HTERT RPE-1 (cell line): ENCODE measurements around the gene HRAS.

Source experiments
- in situ Hi-C: fragments of 300-500 bp; cut with MboI; formaldehyde crosslinking; loops from 4 replicates; pipeline ENCODE4 v1.14.3; 2020; ENCODE audit warnings: low sequenced_read_pairs

The HRAS gene

GRCh38 chr11:497565-498296 is 37.6 kb downstream of the HRAS start:
- in situ Hi-C loops = no loop called here

DNA sequence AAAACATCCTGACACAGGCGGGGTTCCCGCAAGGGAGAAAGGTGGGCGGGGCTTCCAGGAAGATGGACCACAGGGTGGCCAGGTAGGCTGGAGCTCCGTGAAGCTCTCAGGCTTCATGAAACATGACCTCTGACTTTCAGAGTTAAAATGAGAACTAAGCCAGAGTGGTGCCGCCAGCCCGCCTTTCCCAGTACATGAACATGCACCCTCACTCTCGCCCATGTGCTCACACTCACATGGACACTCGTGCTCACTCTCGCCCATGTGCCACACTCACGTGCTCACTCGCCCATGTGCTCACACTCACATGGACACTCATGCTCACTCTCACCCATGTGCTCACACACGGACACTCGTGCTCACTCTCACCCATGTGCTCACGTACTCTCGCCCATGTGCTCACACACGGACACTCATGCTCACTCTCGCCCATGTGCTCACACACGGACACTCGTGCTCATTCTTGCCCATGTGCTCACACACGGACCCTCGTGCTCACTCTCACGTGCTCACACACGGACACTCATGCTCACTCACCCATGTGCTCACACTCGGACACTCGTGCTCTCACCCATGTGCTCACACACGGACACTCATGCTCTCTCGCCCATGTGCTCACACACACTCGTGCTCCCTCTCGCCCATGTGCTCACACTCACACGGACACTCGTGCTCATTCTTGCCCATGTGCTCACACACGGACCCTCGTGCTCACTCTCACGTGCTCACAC is 38.4 kb downstream of the HRAS start:
- in situ Hi-C loops = no loop called here

- in situ Hi-C loops = no loop called here
Observed at GRCh38 chr11:495537-495931, 39.8 kb downstream of the HRAS start.

DNA sequence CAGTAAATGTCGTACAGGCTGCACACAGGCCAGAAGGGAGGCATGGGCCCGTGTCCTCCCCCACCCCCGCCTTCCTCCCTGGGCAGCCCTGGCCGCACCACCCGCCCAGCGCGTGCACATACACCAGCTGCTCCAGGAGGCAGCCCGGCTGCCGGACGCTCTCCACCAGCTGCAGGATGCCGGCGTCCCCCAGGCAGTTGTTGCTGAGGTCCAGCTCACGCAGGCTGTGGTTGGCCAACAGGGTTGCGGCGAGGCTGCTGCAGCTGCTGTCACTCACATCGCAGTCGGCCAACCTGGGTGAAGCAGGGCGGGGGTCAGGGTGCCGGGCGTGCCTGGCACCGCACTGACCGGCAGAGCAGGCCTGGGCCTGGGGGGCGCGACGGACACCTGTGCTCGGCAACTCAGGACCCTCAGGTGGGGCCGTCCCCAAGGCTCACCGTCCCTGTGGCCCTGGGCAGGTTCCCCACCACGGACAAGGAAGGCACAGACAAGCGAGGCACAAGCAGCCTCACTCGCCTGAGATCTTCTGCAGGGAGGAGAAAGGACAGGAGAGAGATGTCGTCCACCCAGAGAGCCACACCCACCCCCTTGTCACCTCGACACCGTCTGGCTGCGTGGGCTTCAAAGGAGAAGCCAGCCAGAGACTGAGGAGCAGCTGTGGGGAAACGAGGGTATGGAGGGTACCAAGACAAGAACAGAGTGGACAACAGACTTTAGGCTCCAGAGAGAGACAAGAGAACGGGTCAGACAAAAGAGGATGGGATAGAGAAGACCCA is 40.4 kb downstream of the HRAS start:
- in situ Hi-C loops = no loop called here

DNA sequence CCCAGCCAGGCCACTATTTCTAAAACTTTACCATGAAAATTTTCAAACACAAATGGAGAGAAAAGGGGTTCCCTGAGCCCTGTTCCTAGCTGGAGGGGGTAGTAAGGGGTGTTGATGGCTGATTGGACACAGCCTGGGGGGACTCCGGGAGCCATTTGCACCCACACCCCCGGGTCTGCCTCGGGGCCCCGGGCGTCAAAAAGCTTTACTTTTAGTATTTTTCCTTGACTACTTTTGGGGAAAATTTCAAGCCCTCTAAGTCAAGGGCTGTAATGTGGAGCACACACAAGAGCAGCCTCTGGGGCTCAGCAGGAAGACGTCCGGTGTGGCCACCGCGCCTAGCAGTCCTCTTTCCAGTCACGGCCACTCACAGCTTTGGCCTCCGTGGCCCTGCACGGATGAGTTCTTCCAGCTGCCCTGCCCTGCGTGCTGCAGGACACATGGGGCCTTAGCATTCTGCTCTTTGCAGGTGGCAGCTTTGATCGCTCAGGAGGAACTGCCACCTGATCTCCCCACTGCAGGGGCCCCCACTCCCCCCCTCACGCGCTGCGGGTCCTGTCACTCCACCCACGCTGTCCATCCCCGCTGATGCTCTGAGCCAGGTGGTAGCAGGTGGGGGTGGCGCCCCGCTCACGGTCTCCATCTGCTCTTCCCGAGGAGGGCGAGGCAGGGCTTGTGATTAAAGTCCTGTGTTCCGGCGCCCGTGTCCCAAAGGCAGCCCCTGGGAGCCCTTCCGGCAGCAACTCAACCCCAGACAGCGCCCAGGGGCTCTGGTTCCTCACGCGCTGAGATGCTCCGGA is 42.7 kb downstream of the HRAS start:
- in situ Hi-C loops = no loop called here

DNA sequence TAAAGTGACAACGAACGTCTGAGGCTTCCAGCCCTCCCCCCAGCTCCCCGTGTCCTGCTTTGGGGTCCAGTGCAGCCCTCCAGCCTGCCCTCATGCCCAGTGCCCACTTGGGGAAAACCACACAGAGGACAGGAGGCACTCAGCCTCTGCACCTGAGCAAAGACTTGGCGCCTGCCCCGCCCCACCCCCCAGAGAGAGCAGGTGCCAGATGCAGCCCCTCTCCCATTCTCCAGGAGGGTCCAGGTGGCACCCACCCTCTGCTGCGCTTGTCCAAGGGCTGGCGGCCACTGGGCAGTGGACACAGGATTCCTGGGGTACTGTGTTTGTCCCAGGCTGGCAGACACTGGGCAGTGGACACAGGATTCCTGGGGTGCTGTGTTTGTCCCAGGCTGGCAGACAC is 44.0 kb downstream of the HRAS start:
- in situ Hi-C loops = no loop called here

DNA sequence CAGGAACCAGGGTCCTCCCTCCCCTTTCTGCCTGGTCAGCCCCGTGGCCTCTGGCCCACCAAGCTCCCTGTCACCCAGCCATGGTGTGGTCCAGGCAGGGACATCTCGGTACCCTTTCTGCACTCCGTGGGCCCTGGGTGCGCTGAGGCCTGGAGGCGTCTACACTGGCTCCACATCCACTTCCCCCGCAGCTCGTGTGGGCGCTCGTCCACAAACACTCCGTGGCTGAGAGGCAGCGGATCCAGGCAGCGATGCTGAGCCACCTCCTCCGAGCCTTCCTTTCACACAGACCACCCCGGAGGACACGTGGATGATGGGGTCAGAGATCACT is 44.5 kb downstream of the HRAS start:
- in situ Hi-C loops = no loop called here

GRCh38 chr11:490186-490929 is 45.0 kb downstream of the HRAS start:
- in situ Hi-C loops = no loop called here

DNA sequence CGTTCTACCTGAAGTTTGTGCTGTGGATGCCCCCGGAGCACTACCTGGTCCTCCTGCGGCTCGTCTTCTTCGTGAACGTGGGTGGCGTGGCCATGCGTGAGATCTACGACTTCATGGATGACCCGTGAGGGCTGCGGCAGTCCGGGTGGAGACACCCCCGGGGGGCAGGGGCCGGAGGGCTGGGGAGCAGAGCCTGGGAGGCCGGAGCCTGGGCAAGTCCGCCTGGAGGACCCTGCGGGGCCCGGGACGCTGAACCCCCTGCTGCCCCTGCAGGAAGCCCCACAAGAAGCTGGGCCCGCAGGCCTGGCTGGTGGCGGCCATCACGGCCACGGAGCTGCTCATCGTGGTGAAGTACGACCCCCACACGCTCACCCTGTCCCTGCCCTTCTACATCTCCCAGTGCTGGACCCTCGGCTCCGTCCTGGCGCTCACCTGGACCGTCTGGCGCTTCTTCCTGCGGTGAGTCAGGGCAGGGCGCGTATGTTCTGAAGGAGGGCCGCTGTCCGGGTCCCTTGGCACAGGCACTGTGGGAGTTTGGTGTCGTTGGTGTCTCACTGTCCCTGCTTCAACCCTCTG is 45.7 kb downstream of the HRAS start:
- in situ Hi-C loops = no loop called here

DNA sequence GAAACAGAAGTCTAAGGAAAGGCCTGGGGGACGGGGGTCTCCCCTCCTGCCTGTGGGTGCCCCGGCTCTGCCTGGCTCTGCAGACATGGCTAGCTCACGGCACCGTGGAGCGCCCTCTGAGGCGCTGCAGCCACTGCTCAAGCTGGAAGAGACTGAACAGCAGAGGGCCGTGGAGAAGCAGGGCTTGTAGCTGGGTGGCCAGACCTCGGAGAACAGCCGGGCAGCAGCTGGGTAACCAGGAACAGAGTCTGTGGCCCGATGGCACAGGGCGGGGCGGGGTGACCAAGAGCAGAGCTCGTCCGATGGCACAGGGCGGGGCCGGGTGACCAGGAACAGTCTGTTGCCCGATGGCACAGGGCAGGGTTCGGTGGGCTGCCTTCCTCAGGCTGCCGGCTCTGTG is 46.4 kb downstream of the HRAS start:
- in situ Hi-C loops = no loop called here

GRCh38 chr11:488579-488978 is 46.8 kb downstream of the HRAS start:
- in situ Hi-C loops = no loop called here

DNA sequence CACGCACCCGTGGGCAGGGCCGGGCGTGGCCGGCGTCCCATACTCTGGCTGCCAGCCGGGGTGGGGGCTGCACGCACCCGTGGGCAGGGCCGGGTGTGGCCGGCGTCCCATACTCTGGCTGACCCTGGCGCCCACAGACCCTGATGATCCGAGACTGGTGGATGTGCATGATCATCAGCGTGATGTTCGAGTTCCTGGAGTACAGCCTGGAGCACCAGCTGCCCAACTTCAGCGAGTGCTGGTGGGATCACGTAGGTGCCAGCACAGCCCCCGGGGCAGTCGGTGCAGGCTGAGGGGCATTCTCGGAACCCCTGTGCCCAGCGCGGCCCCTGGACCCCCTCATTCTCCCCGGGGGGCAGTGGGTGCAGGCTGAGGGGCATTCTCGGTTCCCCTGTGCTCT is 47.3 kb downstream of the HRAS start:
- in situ Hi-C loops = no loop called here

- in situ Hi-C loops = no loop called here
Observed at GRCh38 chr11:487571-488021, 47.8 kb downstream of the HRAS start.

GRCh38 chr11:486189-486588 is 49.2 kb downstream of the HRAS start:
- in situ Hi-C loops = no loop called here

DNA sequence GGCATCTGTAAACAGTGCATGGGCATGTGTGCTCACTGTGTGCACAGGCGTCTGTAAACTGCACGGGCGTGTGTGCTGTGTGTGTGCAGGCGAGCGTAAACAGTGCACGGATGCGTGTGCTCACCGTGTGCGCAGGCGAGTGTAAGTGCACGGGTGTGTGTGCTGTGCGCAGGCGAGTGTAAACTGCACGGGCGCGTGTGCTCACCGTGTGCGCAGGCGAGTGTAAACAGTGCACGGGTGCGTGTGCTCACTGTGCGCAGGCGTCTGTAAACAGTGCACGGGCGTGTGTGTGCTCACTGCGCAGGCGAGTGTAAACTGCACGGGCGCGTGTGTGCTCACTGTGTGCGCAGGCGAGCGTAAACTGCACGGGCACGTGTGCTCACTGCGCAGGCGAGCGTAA is 50.8 kb downstream of the HRAS start:
- in situ Hi-C loops = no loop called here
